GM12801 (cell line): ENCODE data around the gene SPPL2B.

Experiments used
- TF ChIP-seq, protein P1 (sequence below): IDR thresholded peaks from one replicate; pipeline ENCODE4 v1.5.1; 2011; ENCODE audit warnings: control low read depth; ENCODE audit not compliant: insufficient read length; ENCODE audit errors: extremely low read depth

SPPL2B gene

GRCh38 chr19:2287585-2288337 lies 40.7 kb upstream of the SPPL2B start:
- TF ChIP-seq, protein P1, sequence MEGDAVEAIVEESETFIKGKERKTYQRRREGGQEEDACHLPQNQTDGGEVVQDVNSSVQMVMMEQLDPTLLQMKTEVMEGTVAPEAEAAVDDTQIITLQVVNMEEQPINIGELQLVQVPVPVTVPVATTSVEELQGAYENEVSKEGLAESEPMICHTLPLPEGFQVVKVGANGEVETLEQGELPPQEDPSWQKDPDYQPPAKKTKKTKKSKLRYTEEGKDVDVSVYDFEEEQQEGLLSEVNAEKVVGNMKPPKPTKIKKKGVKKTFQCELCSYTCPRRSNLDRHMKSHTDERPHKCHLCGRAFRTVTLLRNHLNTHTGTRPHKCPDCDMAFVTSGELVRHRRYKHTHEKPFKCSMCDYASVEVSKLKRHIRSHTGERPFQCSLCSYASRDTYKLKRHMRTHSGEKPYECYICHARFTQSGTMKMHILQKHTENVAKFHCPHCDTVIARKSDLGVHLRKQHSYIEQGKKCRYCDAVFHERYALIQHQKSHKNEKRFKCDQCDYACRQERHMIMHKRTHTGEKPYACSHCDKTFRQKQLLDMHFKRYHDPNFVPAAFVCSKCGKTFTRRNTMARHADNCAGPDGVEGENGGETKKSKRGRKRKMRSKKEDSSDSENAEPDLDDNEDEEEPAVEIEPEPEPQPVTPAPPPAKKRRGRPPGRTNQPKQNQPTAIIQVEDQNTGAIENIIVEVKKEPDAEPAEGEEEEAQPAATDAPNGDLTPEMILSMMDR: no peak

GRCh38 chr19:2288338-2288817 lies 40.1 kb upstream of the SPPL2B start:
- TF ChIP-seq, protein P1: no peak

DNA sequence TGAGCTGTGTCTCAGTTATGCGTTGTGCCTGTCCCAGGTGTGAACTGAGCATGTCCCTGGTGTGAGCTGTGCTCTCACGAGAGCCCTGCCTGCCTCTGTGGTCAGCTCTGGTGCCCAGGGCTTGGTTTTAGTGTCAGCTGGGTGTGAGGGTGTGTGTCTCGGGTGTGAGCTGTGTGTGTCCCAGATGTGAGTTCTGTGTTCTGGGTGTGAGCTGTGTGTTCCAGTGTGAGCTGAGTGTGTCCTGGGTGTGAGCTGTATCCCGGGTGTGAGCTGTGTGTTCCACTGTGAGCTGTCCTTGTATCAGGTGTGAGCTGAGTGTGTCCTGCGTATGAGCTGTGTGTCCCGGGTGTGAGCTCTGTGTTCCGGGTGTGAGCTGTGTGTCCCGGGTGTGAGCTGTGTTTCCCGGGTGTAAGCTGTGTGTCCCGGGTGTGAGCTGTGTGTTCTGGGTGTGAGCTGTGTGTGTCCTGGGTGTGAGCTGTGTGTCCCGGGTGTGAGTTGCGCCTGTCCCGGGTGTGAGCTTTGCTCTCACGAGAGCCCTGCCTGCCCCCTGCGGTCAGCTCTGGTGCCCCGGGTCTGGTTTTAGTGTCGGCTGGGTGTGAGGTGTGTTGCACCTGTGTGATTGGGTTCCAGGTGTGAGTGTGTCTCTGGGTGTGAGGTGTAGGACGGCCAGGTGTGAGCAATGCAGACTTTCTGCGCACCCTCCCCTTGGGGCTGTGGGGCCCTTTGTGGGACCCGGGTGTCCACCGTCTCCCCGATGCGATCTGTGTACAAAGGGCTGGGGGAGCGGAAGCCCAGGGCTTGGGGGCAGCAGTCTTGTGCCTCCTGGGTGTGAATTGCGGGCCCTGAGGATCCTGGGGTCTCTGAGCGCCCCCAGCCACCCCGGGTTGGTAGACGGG lies 39.4 kb upstream of the SPPL2B start:
- TF ChIP-seq, protein P1: no peak

GRCh38 chr19:2289714-2290435 lies 38.6 kb upstream of the SPPL2B start:
- TF ChIP-seq, protein P1: no peak

GRCh38 chr19:2290441-2291184 lies 37.9 kb upstream of the SPPL2B start:
- TF ChIP-seq, protein P1: no peak

GRCh38 chr19:2291185-2291751 lies 37.2 kb upstream of the SPPL2B start:
- TF ChIP-seq, protein P1: no peak
